Testis (tissue), 2 donors: Measurements from ENCODE around the gene VWC2L.

Experiments
- CTCF ChIP-seq, 3 experiments: fragments of 450-650 bp in 2 of 3; fragments of 200-600 bp in 1 of 3; sonication (generic) in 1 of 3; IDR thresholded peaks; one replicate each; pipeline ENCODE4 v1.5.1; 2016 to 2019; ENCODE audit warnings: antibody characterized with exemption in 3 of 3, mild to moderate bottlenecking in 2 of 3, moderate library complexity in 1 of 3
- POLR2A ChIP-seq: fragments of 450-650 bp; IDR thresholded peaks from one replicate; pipeline ENCODE4 v1.6.1; 2017; ENCODE audit warnings: antibody characterized with exemption, mild to moderate bottlenecking, moderate library complexity

GRCh38 chr2:214611015-214611414 lies 200.2 kb downstream of the VWC2L start:
- TF ChIP-seq CTCF (IDR thresholded peaks at IDR 0.05) (no peak), POLR2A (no peak)
